Cardiac muscle cell (in vitro differentiated cells and primary cell): ENCODE results near the gene MATN4. TPM values are rescaled to one million over a fixed set of nuclear protein-coding genes. Genes with fewer than 3 reads are reported as not detected.

Experiments used
- DNase-seq, 2 donors: peaks; one replicate each; pipeline versions ENCODE4 v3.0.0 to v3.0.0-alpha.2; 2010 to 2017; ENCODE audit warnings: low read depth in 1 of 2, low spot score in 1 of 2
- H3K27ac ChIP-seq: fragments of 200-600 bp; sonication (generic); 2 replicates; pipeline ENCODE4 v1.5.1; 2016
- H3K27me3 ChIP-seq: fragments of 200-600 bp; sonication (generic); 2 replicates; pipeline ENCODE4 v1.6.0; 2016; ENCODE audit warnings: control low read depth
- H3K36me3 ChIP-seq: fragments of 200-600 bp; sonication (generic); 2 replicates; pipeline ENCODE4 v1.5.1; 2016; ENCODE audit warnings: control low read depth
- H3K4me1 ChIP-seq: fragments of 200-600 bp; sonication (generic); 2 replicates; pipeline ENCODE4 v1.8.1; 2017; ENCODE audit warnings: low read depth, mild to moderate bottlenecking, mixed run types
- H3K4me3 ChIP-seq: fragments of 200-600 bp; sonication (generic); 2 replicates; pipeline ENCODE4 v1.5.1; 2016; ENCODE audit warnings: mild to moderate bottlenecking
- H3K9me3 ChIP-seq: fragments of 200-600 bp; sonication (generic); 2 replicates; pipeline ENCODE4 v1.5.1; 2017; ENCODE audit warnings: low read depth, mild to moderate bottlenecking, control low read depth
- polyA plus RNA-seq: library from polyadenylated mRNA; unstranded; fragments of >200 nt; fragmentation: Nextera tagmentation; extraction: Ambion mirVana; gene quantifications from 2 replicates; pipeline ENCODE4 v1.2.1, GENCODE V29; 2016
- total RNA-seq: library from RNA; depleted of rRNA; stranded (reverse); fragments of >200 nt; gene quantifications from 2 replicates; pipeline ENCODE4 v1.2.3, GENCODE V29; 2016
- TF ChIP-seq, protein P1 (sequence below): IDR thresholded peaks from 2 replicates; pipeline ENCODE4 v1.5.1; 2012; ENCODE audit warnings: low read depth, mild to moderate bottlenecking, low read length

The MATN4 gene
- total and polyA plus RNA-seq, 2 experiments from 2014 or later: not detected

DNA sequence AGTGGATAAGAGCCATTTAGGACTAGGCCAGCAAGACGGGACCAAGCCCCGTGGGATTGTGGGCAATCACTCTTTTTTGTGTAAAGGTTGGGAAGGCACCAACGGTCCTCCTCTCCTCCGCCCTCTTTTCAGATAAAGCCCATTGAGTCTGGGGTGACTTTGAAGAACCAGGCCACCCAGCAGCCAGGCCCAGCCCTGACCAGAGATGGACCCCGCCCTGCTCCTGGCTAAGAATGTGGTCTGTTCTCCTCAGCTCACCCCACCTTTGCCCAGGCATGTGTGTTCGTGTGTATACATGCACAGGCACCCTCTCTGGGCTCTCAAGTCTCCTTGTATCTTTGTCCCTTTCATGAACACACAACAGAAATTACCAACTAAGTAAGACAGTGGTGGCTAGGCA lies 31.0 kb upstream of the MATN4 start:
- Histone ChIP-seq H3K4me1 (peaks cover 60% of the 10 kb centered on the region), H3K27ac (peak overlapping the region; percentile 98)

DNA sequence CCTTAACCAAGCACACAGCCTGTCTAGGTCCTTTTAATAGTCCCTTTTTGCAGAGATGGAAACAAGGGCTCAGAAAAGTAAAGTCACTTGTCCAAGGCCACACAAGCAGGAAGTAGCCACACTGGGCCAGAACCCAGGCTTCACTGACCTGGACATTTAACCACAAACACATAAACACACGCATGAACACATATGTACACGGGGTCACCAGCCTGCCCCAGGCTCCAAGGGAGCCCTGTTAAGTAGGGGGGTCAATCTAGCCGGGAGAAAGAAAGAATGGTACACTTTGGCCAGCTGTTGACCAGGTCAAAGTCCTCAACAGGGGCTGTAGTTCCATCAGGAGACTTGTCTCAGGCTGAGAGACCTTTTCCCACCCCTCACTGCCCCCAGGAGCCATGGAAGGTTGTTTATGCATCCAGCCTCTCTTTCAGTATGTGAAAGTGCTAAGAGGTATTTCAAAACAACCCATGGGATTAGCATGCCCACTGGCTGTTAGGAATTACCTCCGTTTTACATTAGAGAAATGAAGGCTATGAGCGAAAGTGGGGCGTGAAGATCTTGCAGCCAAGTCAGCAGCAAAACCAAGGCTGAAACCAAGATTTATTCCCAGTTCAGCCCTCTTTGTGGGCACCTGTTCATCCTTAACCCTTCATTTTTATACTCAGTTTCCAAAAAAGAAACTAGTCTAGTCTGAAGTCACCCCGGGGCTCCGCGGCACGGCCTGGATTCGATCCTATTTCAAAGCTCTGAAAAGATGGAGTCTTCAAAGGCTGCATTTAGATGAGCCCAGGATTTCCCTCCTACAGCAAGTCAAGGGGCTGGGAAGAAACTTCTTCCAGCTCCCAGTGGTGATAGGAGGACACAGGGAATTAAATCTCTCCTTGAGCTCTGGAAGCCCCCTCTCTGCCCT lies 30.3 kb upstream of the MATN4 start:
- TF ChIP-seq, protein P1, sequence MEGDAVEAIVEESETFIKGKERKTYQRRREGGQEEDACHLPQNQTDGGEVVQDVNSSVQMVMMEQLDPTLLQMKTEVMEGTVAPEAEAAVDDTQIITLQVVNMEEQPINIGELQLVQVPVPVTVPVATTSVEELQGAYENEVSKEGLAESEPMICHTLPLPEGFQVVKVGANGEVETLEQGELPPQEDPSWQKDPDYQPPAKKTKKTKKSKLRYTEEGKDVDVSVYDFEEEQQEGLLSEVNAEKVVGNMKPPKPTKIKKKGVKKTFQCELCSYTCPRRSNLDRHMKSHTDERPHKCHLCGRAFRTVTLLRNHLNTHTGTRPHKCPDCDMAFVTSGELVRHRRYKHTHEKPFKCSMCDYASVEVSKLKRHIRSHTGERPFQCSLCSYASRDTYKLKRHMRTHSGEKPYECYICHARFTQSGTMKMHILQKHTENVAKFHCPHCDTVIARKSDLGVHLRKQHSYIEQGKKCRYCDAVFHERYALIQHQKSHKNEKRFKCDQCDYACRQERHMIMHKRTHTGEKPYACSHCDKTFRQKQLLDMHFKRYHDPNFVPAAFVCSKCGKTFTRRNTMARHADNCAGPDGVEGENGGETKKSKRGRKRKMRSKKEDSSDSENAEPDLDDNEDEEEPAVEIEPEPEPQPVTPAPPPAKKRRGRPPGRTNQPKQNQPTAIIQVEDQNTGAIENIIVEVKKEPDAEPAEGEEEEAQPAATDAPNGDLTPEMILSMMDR: no peak
- Histone ChIP-seq H3K36me3 (peaks cover 6% of the 10 kb centered on the region), H3K4me1 (peaks cover 53% of the 10 kb centered on the region), H3K27ac (peak overlapping the region; percentile 98), H3K4me3 (no peak overlapping the region), H3K9me3 (no peaks in the 10 kb centered on the region), H3K27me3 (no peaks in the 10 kb centered on the region)
- no peak for DNase-seq

More for the DNA sequence above, 31.0 kb upstream of the MATN4 start:
- Histone ChIP-seq H3K27me3 (no peaks in the 10 kb centered on the region), H3K36me3 (peaks cover 5% of the 10 kb centered on the region), H3K4me3 (no peak overlapping the region), H3K9me3 (no peaks in the 10 kb centered on the region)
- DNase-seq: no peak
- TF ChIP-seq, protein P1: no peak

DNA sequence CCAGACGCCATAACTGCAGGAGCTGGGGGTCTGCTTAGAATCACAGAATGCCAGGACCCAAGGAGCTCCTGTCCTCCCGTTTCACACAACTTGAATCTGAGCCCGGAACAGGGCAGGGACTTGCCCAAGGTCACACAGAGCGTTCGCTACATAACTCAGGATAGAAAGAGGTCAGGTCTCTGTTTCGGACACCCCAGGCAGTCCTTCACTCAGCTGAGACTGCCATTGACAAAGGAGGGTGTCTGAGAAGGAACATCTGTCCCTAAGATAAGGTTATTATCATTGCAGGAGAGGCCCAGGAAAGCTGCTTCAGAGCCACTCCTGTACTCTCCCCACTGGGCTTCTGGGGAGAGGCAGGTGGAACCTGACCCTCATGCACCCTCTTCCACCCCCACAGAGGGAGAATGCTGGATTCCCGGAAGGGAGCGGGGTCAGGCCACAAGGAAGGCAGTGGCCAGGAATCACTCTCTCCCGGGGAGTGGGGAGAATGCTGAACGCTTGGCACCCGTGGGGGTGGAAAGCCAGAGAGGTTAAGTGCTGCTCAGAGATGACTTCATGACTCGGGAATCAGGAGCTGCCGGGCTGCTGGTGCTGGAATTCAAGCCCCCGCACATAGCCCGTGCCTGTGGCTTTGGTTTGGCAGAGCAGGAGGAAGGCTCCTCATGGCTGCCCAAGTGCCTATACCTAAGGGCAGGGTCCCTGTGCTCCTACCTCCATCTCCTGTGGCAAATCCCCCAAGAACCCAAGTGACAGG lies 29.4 kb upstream of the MATN4 start:
- Histone ChIP-seq H3K36me3 (peaks cover 9% of the 10 kb centered on the region), H3K27me3 (no peaks in the 10 kb centered on the region), H3K4me1 (peaks cover 44% of the 10 kb centered on the region), H3K4me3 (no peak overlapping the region), H3K9me3 (no peaks in the 10 kb centered on the region), H3K27ac (peak overlapping the region; percentile 98)
- peak; percentile 63 to 94 for DNase-seq
- TF ChIP-seq, protein P1: no peak

DNA sequence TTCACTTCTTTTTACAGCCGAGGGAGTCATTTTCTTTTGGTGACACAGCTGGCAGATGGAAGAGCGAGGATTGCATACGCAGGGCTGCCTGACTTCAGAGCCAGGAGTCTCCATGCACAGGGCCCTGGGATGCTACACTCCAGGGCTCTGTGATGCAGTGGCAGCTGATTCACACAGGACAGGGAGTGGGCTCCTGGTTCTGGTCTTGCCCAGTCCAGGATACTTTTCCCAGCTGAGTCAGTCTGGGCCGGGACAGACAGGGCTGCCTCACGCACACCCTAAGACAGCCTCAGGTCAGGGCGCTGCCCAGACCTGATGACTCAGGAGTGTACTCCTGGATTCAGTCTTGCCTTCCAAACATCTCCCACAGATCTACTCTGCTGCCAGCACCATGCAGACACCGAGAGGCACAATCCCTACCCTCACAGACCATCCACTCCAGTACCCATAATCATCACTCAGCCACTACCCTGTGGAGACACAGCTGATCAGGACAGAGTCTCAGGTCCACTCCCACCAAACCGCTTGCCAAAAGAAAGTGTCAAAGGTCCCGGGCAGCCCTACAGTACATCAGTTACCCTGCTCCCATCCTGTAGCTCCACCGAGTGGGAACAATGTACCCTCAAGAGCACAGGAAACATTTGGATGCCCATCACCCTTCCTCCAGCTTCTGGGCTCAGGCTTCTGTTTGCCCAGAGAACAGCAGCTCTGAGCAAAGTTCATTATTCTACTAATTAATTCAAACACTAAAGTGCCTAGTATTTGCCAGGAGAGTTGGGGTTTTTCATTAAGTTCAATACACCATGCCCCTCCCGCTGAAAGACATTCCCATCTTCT lies 28.6 kb upstream of the MATN4 start:
- H3K4me3 ChIP-seq: no peak overlapping the region
- H3K27me3 ChIP-seq: no peaks in the 10 kb centered on the region
- peak in 1 of 2 donors; percentile 50 for DNase-seq
- H3K36me3 ChIP-seq: peaks cover 13% of the 10 kb centered on the region
- H3K27ac ChIP-seq: peak overlapping the region; percentile 98
- H3K4me1 ChIP-seq: peaks cover 38% of the 10 kb centered on the region
- no peaks in the 10 kb centered on the region for H3K9me3 ChIP-seq
- TF ChIP-seq, protein P1: no peak

DNA sequence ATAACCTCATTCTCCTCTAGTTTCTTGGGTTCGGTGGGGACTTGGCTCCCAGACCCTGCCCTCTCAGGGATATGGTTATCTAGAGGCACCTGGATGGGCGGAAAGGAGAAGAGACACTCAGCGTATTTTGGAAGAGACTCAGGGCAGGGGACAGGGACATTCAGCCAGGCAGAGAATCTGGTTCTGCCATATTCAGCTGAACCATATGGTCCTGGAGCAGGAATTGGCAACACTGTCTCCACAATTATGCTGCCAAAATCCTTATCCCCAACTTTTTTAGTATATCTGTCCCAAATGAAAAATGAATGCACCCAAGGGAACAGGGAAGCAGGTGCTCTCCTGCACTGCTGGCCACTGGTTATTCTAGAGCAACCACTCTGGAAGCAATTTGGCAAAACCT lies 22.4 kb upstream of the MATN4 start:
- no peak overlapping the region for H3K4me3 ChIP-seq
- peaks cover 2% of the 10 kb centered on the region for H3K4me1 ChIP-seq
- H3K27ac ChIP-seq: no peak overlapping the region
- TF ChIP-seq, protein P1: no peak
- no peaks in the 10 kb centered on the region for H3K27me3 ChIP-seq
- peaks cover 27% of the 10 kb centered on the region for H3K36me3 ChIP-seq
- H3K9me3 ChIP-seq: no peaks in the 10 kb centered on the region
- DNase-seq: no peak
